Psoas muscle (tissue), 8 donors: ENCODE results near the gene FEV. TPM values are rescaled to one million over a fixed set of nuclear protein-coding genes. Genes with fewer than 3 reads are reported as not detected.
"Not testable (repeated sequence)": the region's sequence is repeated elsewhere in the genome, so short reads cannot be mapped to it uniquely, and the experiment has no call there.

Source experiments
- ATAC-seq, 4 donors: fragments of 200-7000 bp; cut with Tn5 transposase; one replicate each; pipeline ENCODE4 v1.9.1; 2020; ENCODE audit warnings: moderate library complexity in 3 of 4, mild to moderate bottlenecking in 2 of 4
- DNase-seq, 2 donors: peaks; one replicate each; pipeline ENCODE4 v3.0.0-alpha.2; 2020
- H3K27ac ChIP-seq: fragments of 200-600 bp; one replicate; pipeline ENCODE4 v1.8.0; 2022
- H3K27me3 ChIP-seq, 3 donors: fragments of 200-600 bp in 1 of 3; one replicate each; pipeline versions ENCODE4 v1.6.1 to v1.8.0; 2013 to 2022; ENCODE audit warnings: low read length in 2 of 3, mild to moderate bottlenecking in 2 of 3, moderate library complexity in 1 of 3; ENCODE audit not compliant: insufficient read depth in 3 of 3
- H3K36me3 ChIP-seq, 2 donors: fragments of 200-600 bp in 1 of 2; one replicate each; pipeline versions ENCODE4 v1.6.1 to v1.8.0; 2013 to 2022; ENCODE audit warnings: low read depth in 1 of 2, mild to moderate bottlenecking in 1 of 2, moderate library complexity in 1 of 2; ENCODE audit not compliant: insufficient read depth in 1 of 2
- H3K4me1 ChIP-seq: fragments of 200-600 bp; one replicate; pipeline ENCODE4 v1.8.0; 2022
- H3K4me3 ChIP-seq: fragments of 200-600 bp; one replicate; pipeline ENCODE4 v1.8.0; 2022; ENCODE audit warnings: mild to moderate bottlenecking
- H3K9me3 ChIP-seq: fragments of 200-600 bp; one replicate; pipeline ENCODE4 v1.8.0; 2022
- WGBS, 3 donors: extraction: QIAGEN DNeasy Blood & Tissue Kit; methylation state at CpG; one replicate each; pipeline versions ENCODE4 v1.1.6 to v1.1.7; 2013; 5-methylcytosine and 5-hydroxymethylcytosine counted together
- intact Hi-C, 2 donors: fragments of 100-400 bp; cut with DNase I; formaldehyde crosslinking; loops; one replicate each; pipeline versions ENCODE4 v1.11.0 to v1.14.2; 2022
- polyA plus RNA-seq, 3 donors: library from polyadenylated mRNA; stranded (reverse); fragments of 200-250 nt; gene quantifications; one replicate each; pipeline ENCODE4 v1.2.3, GENCODE V29; 2013
- total RNA-seq, 4 donors: library from RNA; stranded (reverse); fragmentation: NEBNext Ultra II Directional in 2 of 4; extraction: Animal tissue kit (Norgen Biotek cat#: 25700) in 2 of 4; gene quantifications; one replicate each; pipeline versions ENCODE4 v1.2.1 to v1.2.4, GENCODE V29; 2021 to 2023
- TF ChIP-seq, protein P1 (sequence below): fragments of 200-600 bp; IDR thresholded peaks from one replicate; pipeline ENCODE4 v1.8.0; 2022; ENCODE audit warnings: antibody characterized with exemption
- donor health status: healthy with polysubstance abuse.
- donor health status: DM: no; HTN: no; CAD: no; lungs with moderate emphysema.
- donor health status: Bipolar disorder and iron deficiency.
- donor health status: healthy.
- donor health status: DM: yes; HTN: yes; CAD: no.
- donor health status: DM: no; HTN: no; CAD: no.
- donor health status: DM: no; HTN: no; CAD: no.
- donor health status: DM: yes; HTN: yes; CAD: no.

FEV gene
- total and polyA plus RNA-seq, 7 donors: not detected

DNA sequence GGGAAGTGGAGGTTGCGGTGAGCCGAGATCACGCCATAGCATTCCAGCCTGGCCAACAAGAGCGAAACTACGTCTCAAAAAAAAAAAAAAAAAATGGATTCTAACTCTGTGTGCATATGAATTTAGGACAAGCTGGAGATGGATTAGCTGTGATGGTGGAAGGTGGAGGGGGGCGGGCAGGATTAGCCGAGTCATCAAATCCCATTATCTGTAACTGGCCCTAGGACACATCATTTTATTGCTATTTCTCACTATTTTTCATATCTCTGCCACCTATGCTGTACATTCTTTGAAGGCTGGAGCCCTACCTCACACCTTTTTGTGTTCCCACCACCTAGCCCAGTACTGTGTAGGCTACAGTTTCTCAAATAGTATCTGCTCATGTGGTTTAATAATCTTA lies 32.8 kb downstream of the FEV start:
- Histone ChIP-seq H3K4me3 (no peak overlapping the region), H3K27me3 (peaks cover 0 to 34% (median 2%) of the 10 kb centered on the region in 3 donors), H3K27ac (no peak overlapping the region), H3K9me3 (no peaks in the 10 kb centered on the region), H3K36me3 (no peaks in the 10 kb centered on the region), H3K4me1 (no peaks in the 10 kb centered on the region)
- intact Hi-C loops: no loop called here
- TF ChIP-seq, protein P1, sequence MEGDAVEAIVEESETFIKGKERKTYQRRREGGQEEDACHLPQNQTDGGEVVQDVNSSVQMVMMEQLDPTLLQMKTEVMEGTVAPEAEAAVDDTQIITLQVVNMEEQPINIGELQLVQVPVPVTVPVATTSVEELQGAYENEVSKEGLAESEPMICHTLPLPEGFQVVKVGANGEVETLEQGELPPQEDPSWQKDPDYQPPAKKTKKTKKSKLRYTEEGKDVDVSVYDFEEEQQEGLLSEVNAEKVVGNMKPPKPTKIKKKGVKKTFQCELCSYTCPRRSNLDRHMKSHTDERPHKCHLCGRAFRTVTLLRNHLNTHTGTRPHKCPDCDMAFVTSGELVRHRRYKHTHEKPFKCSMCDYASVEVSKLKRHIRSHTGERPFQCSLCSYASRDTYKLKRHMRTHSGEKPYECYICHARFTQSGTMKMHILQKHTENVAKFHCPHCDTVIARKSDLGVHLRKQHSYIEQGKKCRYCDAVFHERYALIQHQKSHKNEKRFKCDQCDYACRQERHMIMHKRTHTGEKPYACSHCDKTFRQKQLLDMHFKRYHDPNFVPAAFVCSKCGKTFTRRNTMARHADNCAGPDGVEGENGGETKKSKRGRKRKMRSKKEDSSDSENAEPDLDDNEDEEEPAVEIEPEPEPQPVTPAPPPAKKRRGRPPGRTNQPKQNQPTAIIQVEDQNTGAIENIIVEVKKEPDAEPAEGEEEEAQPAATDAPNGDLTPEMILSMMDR: no peak
- 90 to 96% (median 93%) methylated on average over 7 of the region's 7 CpGs for WGBS, 3 donors
- DNase-seq (no peak), ATAC-seq (no peak)

DNA sequence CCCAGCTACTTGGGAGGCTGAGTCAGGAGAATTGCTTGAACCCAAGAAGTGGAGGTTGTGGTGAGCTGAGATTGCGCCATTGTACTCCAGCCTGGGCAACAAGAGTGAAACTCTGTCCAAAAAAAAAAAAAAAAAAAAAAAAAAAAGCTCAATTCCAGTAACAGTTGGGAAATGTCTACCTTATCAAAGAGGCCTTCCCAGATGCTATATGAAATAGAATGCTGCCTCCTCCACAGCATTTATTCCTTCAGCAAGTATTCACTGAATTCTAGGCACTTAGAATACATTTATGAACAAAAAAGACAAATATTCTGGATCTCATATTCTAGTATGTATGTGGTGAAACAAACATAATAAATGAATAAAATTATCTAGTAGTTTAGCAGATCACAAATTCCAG lies 38.4 kb downstream of the FEV start:
- TF ChIP-seq, protein P1: no peak
- intact Hi-C loops: no loop called here
- Histone ChIP-seq H3K4me1 (no peaks in the 10 kb centered on the region), H3K27me3 (peaks cover 0 to 48% (median 0%) of the 10 kb centered on the region in 3 donors), H3K36me3 (no peaks in the 10 kb centered on the region), H3K9me3 (no peaks in the 10 kb centered on the region), H3K27ac (no peak overlapping the region), H3K4me3 (no peak overlapping the region)
- 88 to 100% (median 96%) methylated on average over 1 of the region's 1 CpG for WGBS, 3 donors
- ATAC-seq (no peak), DNase-seq (no peak)

DNA sequence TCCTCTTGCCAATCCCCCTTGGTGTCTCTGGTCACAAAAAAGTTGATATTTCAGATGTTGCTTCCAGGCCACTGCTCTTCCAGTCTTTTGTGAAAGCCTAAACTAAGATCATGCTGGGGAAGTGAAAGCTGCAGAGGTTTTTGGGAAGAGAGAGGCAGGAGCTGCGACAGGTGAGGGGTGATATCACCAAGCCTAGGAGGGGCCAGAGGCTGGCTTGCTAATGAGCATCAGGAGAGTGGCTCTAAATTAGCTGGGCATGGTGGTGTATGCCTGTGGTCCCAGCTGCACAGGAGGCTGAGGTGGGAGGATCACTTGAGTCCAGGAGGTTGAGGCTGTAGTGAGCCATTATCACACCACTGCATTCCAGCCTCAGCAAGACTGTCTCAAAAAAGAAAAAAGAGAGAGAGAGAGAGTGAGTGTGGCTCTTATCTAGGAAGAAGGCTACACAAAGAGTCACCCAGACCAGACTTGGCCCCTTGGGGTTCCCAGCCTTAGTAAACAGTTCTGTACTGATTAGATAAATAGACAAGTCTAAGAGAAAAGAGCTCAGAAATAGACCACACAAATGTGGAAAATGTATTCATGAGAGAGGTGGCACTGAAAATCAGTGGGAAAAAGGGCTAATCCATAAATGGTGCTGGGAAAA lies 40.1 kb downstream of the FEV start:
- Histone ChIP-seq H3K4me3 (no peak overlapping the region), H3K36me3 (no peaks in the 10 kb centered on the region), H3K27ac (no peak overlapping the region), H3K27me3 (peaks cover 0 to 50% (median 0%) of the 10 kb centered on the region in 3 donors), H3K9me3 (no peaks in the 10 kb centered on the region), H3K4me1 (no peaks in the 10 kb centered on the region)
- 80 to 88% (median 84%) methylated on average over 1 of the region's 1 CpG for WGBS, 3 donors
- intact Hi-C loops: no loop called here
- TF ChIP-seq, protein P1: no peak
- DNase-seq (no peak), ATAC-seq (no peak)

DNA sequence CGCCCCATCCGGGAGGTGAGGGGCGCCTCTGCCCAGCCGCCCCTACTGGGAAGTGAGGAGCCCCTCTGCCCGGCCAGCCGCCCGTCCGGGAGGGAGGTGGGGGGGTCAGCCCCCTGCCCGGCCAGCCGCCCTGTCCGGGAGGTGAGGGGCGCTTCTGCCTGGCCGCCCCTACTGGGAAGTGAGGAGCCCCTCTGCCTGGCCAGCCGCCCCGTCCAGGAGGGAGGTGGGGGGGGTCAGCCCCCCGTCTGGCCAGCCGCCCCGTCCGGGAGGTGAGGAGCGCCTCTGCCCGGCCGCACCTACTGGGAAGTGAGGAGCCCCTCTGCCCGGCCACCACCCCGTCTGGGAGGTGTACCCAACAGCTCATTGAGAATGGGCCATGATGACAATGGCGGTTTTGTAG lies 53.2 kb downstream of the FEV start:
- H3K36me3 ChIP-seq, intact Hi-C loops, H3K4me3 ChIP-seq, DNase-seq, H3K9me3 ChIP-seq, ATAC-seq, H3K4me1 ChIP-seq, H3K27ac ChIP-seq: not testable (repeated sequence)
- peaks cover 0 to 30% (median 6%) of the 10 kb centered on the region in 3 donors for H3K27me3 ChIP-seq
- WGBS, 3 donors: 90 to 97% (median 92%) methylated on average over 6 to 17 of the region's 25 CpGs

Other genes with a start within 250 kb of the FEV start
- gene CYP27A1, start 203.0 kb downstream of the FEV start, total RNA-seq: 10 to 100 TPM; 23.4 to 48.4 (median 45.9) TPM
- 10 to 100 TPM in 2 of 3 donors, 1 to 10 TPM in 1; 9.3 to 32.0 (median 18.4) TPM for gene CYP27A1, start 203.0 kb downstream of the FEV start, polyA plus RNA-seq
- 100 to 1,000 TPM in 1 of 4 donors, 10 to 100 TPM in 3; 22.0 to 187 (median 59.9) TPM for gene PRKAG3, start 153.4 kb downstream of the FEV start, total RNA-seq
- 10 to 100 TPM in 2 of 3 donors, 1 to 10 TPM in 1; 9.2 to 60.2 (median 58.5) TPM for gene PRKAG3, start 153.4 kb downstream of the FEV start, polyA plus RNA-seq
- gene WNT6, start 125.4 kb downstream of the FEV start, total RNA-seq: 1 to 10 TPM in 1 of 4 donors, under 1 TPM in 3; 0.12 to 1.0 (median 0.48) TPM
- gene WNT6, start 125.4 kb downstream of the FEV start, polyA plus RNA-seq: under 1 TPM; 0.05 to 0.20 (median 0.20) TPM
- gene WNT10A, start 104.3 kb downstream of the FEV start, total RNA-seq: not detected
- under 1 TPM in 2 of 3 donors, not detected in 1; 0.01 to 0.03 TPM for gene WNT10A, start 104.3 kb downstream of the FEV start, polyA plus RNA-seq
- gene CDK5R2, start 25.5 kb downstream of the FEV start, total RNA-seq: not detected
- gene CDK5R2, start 25.5 kb downstream of the FEV start, polyA plus RNA-seq: under 1 TPM in 1 of 3 donors, not detected in 2; 0.03 TPM
- gene CRYBA2, start 8.2 kb upstream of the FEV start, total RNA-seq: not detected
- gene CRYBA2, start 8.2 kb upstream of the FEV start, polyA plus RNA-seq: under 1 TPM in 1 of 3 donors, not detected in 2; 0.08 TPM
- not detected for gene CFAP65, start 56.3 kb upstream of the FEV start, total RNA-seq
- gene CFAP65, start 56.3 kb upstream of the FEV start, polyA plus RNA-seq: not detected
- gene IHH, start 75.7 kb upstream of the FEV start, total RNA-seq: not detected
- gene IHH, start 75.7 kb upstream of the FEV start, polyA plus RNA-seq: under 1 TPM in 2 of 3 donors, not detected in 1; 0.03 to 0.12 TPM
- gene NHEJ1, start 175.6 kb upstream of the FEV start, total RNA-seq: 10 to 100 TPM; 11.5 to 18.5 (median 13.4) TPM
- 10 to 100 TPM; 10.7 to 20.5 (median 15.5) TPM for gene NHEJ1, start 175.6 kb upstream of the FEV start, polyA plus RNA-seq
- under 1 TPM in 3 of 4 donors, not detected in 1; 0.12 to 0.86 (median 0.16) TPM for gene SLC23A3, start 184.8 kb upstream of the FEV start, total RNA-seq
- under 1 TPM; 0.09 to 0.25 (median 0.10) TPM for gene SLC23A3, start 184.8 kb upstream of the FEV start, polyA plus RNA-seq
- 10 to 100 TPM; 58.5 to 76.0 (median 70.0) TPM for gene CNPPD1, start 191.7 kb upstream of the FEV start, total RNA-seq
- gene CNPPD1, start 191.7 kb upstream of the FEV start, polyA plus RNA-seq: 10 to 100 TPM; 71.0 to 81.5 (median 72.7) TPM
- gene RETREG2, start 193.1 kb upstream of the FEV start, total RNA-seq: 10 to 100 TPM; 28.1 to 38.1 (median 37.1) TPM
- gene RETREG2, start 193.1 kb upstream of the FEV start, polyA plus RNA-seq: 10 to 100 TPM; 36.5 to 71.4 (median 62.2) TPM
- 10 to 100 TPM; 19.0 to 26.6 (median 22.1) TPM for gene ZFAND2B, start 221.6 kb upstream of the FEV start, total RNA-seq
- 10 to 100 TPM; 22.4 to 46.2 (median 32.6) TPM for gene ZFAND2B, start 221.6 kb upstream of the FEV start, polyA plus RNA-seq
- 10 to 100 TPM; 24.4 to 55.7 (median 43.5) TPM for gene ABCB6, start 233.8 kb upstream of the FEV start, total RNA-seq
- gene ABCB6, start 233.8 kb upstream of the FEV start, polyA plus RNA-seq: 10 to 100 TPM; 31.0 to 64.9 (median 42.2) TPM
- 100 to 1,000 TPM; 111 to 180 (median 122) TPM for gene ATG9A, start 244.5 kb upstream of the FEV start, total RNA-seq
- 100 to 1,000 TPM in 1 of 3 donors, 10 to 100 TPM in 2; 41.6 to 107 (median 74.0) TPM for gene ATG9A, start 244.5 kb upstream of the FEV start, polyA plus RNA-seq
- gene ANKZF1, start 244.6 kb upstream of the FEV start, total RNA-seq: 10 to 100 TPM in 3 of 4 donors, 1 to 10 TPM in 1; 9.3 to 29.4 (median 15.2) TPM
- gene ANKZF1, start 244.6 kb upstream of the FEV start, polyA plus RNA-seq: 10 to 100 TPM in 2 of 3 donors, 1 to 10 TPM in 1; 8.7 to 27.8 (median 14.9) TPM